DOHH2 (cell line): ENCODE measurements around the gene FILIP1.

ENCODE experiments used
- CTCF ChIP-seq: fragments of 200-600 bp; sonication (generic); IDR thresholded peaks from one replicate; pipeline ENCODE4 v1.5.1; 2014; ENCODE audit warnings: antibody characterized with exemption, mild to moderate bottlenecking, low read depth, low read length; ENCODE audit not compliant: poor library complexity, severe bottlenecking
- EZH2phosphoT487 ChIP-seq: fragments of 200-600 bp; sonication (generic); IDR thresholded peaks from 2 replicates; pipeline ENCODE4 v1.6.1; 2017; ENCODE audit warnings: borderline replicate concordance, mild to moderate bottlenecking, antibody characterized with exemption, low read length, moderate library complexity, mixed read lengths

DNA sequence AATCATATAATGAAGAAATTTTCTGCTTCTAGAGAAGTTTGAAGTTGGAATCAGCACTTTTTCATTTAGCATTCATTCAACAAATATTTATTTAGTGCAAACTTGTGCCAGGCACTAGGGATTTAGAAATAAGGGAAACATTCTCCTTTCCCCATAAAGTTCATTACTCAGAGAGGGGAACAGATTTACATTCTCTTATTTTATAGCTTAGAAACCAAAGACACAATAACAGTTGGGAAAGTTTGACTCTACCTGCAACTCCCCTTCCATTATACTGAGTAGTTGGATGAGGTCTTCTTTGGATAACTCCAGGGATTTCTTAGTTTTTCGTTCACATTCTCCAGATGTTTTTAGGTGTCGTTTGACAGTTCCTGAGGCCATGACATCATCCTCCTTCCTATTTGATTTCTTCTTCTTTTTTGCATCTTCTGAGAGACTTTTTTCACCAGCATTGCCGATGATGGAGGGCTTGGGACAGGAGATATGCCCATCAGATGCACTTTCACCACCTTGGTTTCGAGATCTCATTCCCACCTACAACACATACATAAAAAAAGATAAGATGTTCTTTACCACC lies 79.1 kb downstream of the FILIP1 start:
- TF ChIP-seq CTCF (no peak), EZH2phosphoT487 (no peak)
